Fibroblast of mammary gland (primary cell): ENCODE data around the gene MAML3.
A peak's percentile ranks its signal among the peaks of the same experiment; 100 is the strongest.

Experiments
- DNase-seq: peaks from one replicate; pipeline ENCODE4 v3.0.0-alpha.2; 2010; ENCODE audit warnings: low read depth
- H3K4me3 ChIP-seq: 2 replicates; pipeline ENCODE4 v1.5.1; 2011; ENCODE audit warnings: low read depth, mild to moderate bottlenecking, low read length, moderate library complexity; ENCODE audit not compliant: control insufficient read depth
- TF ChIP-seq, protein P1 (sequence below): conservative IDR thresholded peaks from 2 replicates; pipeline ENCODE4 v1.5.1; 2011; ENCODE audit warnings: low read depth, low read length, inconsistent platforms; ENCODE audit not compliant: control insufficient read depth, insufficient read depth

MAML3 gene

DNA sequence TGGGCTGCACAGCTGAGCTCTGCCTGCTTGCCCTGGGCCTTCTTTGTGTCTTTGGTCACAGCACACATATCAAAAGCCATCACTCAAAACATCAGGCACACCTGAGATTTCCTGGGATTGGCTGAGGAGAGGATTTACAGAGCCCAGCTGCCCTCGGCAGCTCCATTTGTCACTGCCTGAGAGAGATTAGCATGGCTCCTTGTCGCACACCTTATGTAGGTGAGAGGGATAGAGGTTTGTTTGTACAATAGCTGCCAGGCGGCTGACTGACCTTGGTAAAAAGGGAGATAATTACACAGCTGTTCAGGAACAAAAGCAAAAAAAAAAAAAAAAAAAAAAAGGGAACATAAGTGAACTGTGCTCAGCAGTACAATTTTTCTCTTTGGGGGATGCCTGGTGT lies 425.1 kb downstream of the MAML3 start:
- TF ChIP-seq, protein P1, sequence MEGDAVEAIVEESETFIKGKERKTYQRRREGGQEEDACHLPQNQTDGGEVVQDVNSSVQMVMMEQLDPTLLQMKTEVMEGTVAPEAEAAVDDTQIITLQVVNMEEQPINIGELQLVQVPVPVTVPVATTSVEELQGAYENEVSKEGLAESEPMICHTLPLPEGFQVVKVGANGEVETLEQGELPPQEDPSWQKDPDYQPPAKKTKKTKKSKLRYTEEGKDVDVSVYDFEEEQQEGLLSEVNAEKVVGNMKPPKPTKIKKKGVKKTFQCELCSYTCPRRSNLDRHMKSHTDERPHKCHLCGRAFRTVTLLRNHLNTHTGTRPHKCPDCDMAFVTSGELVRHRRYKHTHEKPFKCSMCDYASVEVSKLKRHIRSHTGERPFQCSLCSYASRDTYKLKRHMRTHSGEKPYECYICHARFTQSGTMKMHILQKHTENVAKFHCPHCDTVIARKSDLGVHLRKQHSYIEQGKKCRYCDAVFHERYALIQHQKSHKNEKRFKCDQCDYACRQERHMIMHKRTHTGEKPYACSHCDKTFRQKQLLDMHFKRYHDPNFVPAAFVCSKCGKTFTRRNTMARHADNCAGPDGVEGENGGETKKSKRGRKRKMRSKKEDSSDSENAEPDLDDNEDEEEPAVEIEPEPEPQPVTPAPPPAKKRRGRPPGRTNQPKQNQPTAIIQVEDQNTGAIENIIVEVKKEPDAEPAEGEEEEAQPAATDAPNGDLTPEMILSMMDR, result no peak
- DNase-seq, result no peak
- H3K4me3 ChIP-seq, result no peak overlapping the region

DNA sequence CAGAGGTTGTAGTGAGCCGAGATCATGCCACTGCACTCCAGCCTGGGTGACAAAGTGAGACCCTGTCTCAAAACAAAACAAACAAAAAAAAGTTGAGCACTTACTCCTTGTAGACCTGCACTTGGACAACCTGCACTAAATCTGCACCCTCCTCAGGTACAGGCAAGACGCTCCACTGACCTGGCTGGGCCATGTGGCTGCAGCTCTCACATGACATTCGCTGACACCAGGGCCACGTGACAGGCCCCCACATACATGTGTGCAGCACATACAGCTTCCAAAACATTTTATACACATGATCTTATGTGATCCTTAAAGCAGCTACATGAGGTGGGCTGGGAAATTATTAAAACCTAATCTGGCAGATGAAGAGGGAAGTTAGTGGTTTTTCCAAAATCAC lies 425.8 kb downstream of the MAML3 start:
- H3K4me3 ChIP-seq, result no peak overlapping the region
- TF ChIP-seq, protein P1, result no peak
- no peak for DNase-seq

DNA sequence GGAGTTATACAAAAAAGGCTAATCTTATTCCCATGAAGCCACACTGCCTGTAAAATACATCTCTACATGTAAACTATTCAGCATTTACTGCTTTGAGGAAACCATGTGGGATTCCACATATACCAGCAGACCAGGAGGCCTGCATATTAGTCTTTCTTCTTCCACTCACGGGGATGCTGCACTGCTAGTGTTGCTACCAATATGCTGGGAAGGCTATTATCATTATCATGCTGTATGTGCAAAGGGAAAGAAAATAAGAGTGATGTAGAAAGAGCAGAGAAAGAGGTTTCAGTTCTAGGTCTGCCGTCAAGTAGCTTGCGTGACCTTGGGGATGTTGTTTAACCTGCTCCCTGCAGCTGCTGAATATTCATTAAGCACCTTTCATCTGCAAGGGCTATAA lies 427.4 kb downstream of the MAML3 start:
- TF ChIP-seq, protein P1, result no peak
- no peak for DNase-seq

DNA sequence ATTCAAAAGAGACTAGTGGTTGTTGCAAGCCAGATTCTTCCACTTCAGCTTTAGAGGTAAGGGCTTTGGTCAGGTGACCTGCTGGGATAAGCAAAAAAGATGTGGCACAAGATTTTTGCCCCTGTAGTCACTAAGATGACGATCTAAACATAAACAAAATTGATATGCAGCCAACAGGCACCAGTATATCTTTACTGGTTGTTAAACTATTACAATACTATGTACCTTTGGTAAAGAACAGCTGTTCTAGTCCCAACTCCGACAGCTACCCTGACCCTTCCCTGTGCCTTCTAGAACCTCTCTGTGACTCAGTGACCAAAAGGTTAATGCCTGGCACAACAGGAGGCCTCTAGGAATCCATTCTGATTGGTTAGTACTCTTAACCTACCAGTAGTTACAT lies 428.7 kb downstream of the MAML3 start:
- no peak overlapping the region for H3K4me3 ChIP-seq
- DNase-seq, result no peak
- TF ChIP-seq, protein P1, result no peak

More for the DNA sequence above, 427.4 kb downstream of the MAML3 start:
- no peak overlapping the region for H3K4me3 ChIP-seq

DNA sequence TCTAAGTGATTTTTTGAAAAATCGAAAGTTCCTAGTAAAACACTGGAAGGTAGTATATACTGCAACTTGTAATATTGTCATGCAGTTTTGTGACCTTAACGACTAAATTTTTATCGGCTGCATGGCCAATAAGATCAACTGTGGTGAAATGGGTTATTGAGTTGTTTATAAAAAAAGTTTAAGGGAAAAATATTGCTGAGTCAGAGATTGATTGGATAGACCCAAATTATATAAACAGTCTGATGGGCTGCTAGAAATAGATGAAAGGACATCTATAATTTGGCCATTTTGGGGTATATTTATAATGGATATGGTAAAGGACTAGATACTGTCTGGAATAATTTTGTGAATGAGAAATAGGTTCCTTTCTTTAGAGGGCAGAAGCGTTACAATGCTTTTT lies 432.2 kb downstream of the MAML3 start:
- TF ChIP-seq, protein P1, result no peak

DNA sequence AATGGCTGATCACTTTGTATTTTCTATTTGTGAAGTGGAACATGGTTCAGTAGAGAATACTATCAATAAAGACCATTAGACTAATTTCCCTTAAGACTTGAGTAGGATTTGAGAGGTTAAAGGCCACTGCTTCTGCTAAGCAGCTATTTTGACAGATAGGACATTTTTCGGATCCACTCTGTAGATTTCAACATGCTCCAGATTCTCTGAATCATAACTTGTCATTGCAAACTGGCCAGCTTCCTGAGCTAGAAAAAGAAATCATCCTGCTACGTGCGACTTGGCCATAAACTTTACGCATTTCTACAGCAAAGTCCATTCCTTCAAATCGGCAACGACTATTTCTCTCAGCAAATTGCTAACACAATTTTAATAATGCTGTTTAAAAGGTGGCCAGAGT lies 433.2 kb downstream of the MAML3 start:
- TF ChIP-seq, protein P1, result no peak
- H3K4me3 ChIP-seq, result no peak overlapping the region
- DNase-seq, result peak; percentile 31

More for the DNA sequence above, 432.2 kb downstream of the MAML3 start:
- no peak overlapping the region for H3K4me3 ChIP-seq
- DNase-seq, result no peak

DNA sequence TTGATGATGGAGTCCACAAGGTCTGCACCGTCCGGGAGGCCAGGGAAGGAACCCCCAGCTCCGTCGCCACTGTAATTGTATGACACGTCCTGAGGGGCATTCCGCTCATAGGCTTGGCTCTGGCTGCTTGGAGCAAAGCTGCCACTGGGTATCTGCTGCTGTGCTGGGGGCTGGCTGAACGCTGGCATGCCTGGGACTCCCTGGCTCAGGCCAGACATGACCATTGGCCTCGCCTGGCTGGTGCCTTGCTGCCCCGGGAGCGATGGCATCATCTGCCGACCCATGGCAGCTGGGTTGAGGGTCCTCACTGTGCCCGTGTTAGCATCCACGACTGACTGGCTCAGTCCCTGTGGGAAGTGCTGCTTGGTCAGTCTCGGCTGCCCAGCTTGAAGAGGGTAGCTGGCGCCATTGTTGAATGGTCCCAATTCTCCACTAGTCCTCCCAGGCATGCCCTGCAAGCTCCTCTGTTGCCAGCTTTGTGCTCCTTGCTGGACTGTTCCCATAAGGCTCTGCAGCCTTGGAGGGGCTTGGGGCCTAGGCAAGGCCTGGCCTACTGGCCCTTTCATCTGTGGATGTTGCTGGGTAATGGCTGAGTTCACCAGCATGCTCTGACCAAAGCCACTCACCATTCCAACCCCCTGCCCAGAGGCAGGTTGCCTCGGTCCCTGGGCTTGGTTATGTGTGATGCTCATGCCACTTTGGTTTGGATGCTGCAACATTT lies 434.4 kb downstream of the MAML3 start:
- DNase-seq, result no peak
- TF ChIP-seq, protein P1, result no peak
- no peak overlapping the region for H3K4me3 ChIP-seq
